ENCODE results near the gene GPR176. TPM values are rescaled to one million over a fixed set of nuclear protein-coding genes. Genes with fewer than 3 reads are reported as not detected.
"Not testable (repeated sequence)": the region's sequence is repeated elsewhere in the genome, so short reads cannot be mapped to it uniquely, and the experiment has no call there.

Gene GPR176
- total and polyA plus RNA-seq, 4 donors: 18.2 to 73.6 (median 31.1) TPM

DNA sequence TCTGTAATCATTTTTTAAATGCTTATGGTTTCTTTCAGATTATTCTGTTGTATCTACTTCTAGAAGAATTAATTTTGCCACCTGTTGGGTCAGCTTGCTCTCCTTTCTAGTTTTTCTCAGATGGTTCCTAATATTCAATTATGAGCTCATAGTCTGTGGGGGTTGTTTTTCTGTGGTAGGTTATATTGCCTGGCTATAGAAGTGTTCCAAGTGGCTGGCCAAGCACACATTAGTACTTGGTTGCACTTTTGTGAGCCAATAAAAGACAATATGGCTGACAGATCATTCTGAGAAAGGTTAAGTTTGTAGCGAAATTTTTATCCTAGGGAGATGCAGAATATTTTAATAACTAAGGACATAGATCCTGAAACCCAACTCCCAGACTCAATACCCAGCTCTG, 105.6 kb downstream of the GPR176 start:
- Histone ChIP-seq H3K27me3 (ENCODE audit: control insufficient read depth in 1 of 2, insufficient read depth in 2 of 2, low read length in 1 of 2) (no peaks in the 10 kb centered on the region), H3K27ac (ENCODE audit: low read depth in 1 of 2, low read length in 2 of 2) (no peak overlapping the region), H3K9me3 (ENCODE audit: control insufficient read depth, low read length) (no peaks in the 10 kb centered on the region), H3K4me1 (ENCODE audit: control insufficient read depth in 1 of 2, insufficient read depth in 2 of 2, low read length in 2 of 2) (no peaks in the 10 kb centered on the region), H3K4me3 (ENCODE audit: low read length in 2 of 2) (no peak overlapping the region), H3K36me3 (ENCODE audit: control insufficient read depth in 1 of 2, insufficient read depth in 2 of 2, low read length in 1 of 2) (no peaks in the 10 kb centered on the region)
- no peak for DNase-seq
- intact Hi-C loops (cut with DNase I): no loop called here
- WGBS, 2 donors: 91 to 93% methylated on average over 1 of the region's 1 CpG
- ATAC-seq (ENCODE audit: low FRiP score): no peak

DNA sequence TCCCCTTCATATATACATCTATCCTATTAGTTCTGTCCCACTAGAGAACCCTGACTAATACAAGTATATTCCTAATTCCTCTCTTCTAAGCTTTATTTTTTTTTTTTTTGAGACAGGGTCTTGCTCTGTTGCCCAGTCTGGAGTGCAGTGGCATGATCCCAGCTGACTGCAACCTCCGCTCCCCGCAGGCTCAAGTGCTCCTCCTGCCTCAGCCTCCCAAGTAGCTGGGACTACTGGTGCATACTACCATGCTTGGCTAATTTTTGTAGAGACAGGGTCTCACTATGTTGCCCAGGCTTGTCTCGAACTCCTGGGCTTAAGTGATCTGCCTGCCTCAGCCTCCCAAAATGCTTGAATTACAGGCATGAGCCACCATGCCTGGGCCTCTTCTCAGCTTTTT, 107.4 kb downstream of the GPR176 start:
- intact Hi-C loops (cut with DNase I); H3K4me1 ChIP-seq (ENCODE audit: control insufficient read depth in 1 of 2, insufficient read depth in 2 of 2, low read length in 2 of 2); H3K4me3 ChIP-seq (ENCODE audit: low read length in 2 of 2); H3K36me3 ChIP-seq (ENCODE audit: control insufficient read depth in 1 of 2, insufficient read depth in 2 of 2, low read length in 1 of 2); H3K9me3 ChIP-seq (ENCODE audit: control insufficient read depth, low read length); DNase-seq; H3K27me3 ChIP-seq (ENCODE audit: control insufficient read depth in 1 of 2, insufficient read depth in 2 of 2, low read length in 1 of 2); H3K27ac ChIP-seq (ENCODE audit: low read depth in 1 of 2, low read length in 2 of 2); ATAC-seq (ENCODE audit: low FRiP score): not testable (repeated sequence)
- WGBS, 2 donors: 97 to 99% methylated on average over 3 of the region's 3 CpGs

DNA sequence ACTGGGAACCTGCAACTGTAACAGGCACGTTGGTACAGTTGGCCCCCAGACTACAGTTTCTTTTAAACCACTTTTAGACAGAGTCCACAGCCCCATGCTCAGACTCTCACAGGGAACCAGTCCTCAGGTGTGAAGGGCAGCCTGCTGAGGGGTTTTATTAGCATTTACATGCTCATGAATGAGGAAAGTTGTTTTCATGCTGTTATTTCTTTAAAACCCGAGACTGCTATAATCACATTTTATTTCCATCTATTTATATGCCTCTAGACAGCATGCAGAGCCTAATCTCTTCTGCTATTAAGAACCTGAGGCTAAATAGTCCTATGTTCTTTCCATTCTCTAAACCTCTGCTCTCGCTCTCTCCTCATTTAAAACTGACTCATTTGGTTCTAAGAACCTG, 111.2 kb downstream of the GPR176 start:
- no peak overlapping the region for H3K4me3 ChIP-seq (ENCODE audit: low read length in 2 of 2)
- peaks cover 4 to 5% of the 10 kb centered on the region in 2 donors for H3K36me3 ChIP-seq (ENCODE audit: control insufficient read depth in 1 of 2, insufficient read depth in 2 of 2, low read length in 1 of 2)
- no peaks in the 10 kb centered on the region for H3K9me3 ChIP-seq (ENCODE audit: control insufficient read depth, low read length)
- 67 to 71% methylated on average over 3 of the region's 3 CpGs for WGBS, 2 donors
- DNase-seq: no peak
- H3K27me3 ChIP-seq (ENCODE audit: control insufficient read depth in 1 of 2, insufficient read depth in 2 of 2, low read length in 1 of 2): no peaks in the 10 kb centered on the region
- H3K27ac ChIP-seq (ENCODE audit: low read depth in 1 of 2, low read length in 2 of 2): no peak overlapping the region
- intact Hi-C loops (cut with DNase I): no loop called here
- H3K4me1 ChIP-seq (ENCODE audit: control insufficient read depth in 1 of 2, insufficient read depth in 2 of 2, low read length in 2 of 2): no peaks in the 10 kb centered on the region
- no peak for ATAC-seq (ENCODE audit: low FRiP score)

DNA sequence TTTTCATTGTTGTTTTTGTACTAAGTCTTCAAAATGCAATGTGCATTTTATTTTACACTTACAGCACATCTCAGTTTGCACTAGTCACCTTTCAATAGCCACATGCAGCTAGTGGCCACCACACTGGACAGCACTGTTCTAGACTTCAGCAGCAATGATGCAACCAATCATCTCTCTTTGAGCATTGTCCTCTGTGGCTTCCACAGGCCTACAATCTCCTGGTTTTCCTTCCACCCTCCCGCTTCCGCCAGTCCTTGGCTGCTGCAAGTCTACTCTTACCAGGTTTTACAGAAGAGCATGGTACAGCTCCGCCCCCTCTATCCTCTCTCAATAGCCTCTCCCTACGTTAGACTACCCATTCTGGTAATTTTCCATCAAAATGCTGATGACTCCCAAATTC, 112.3 kb downstream of the GPR176 start:
- intact Hi-C loops (cut with DNase I): no loop called here
- H3K4me3 ChIP-seq (ENCODE audit: low read length in 2 of 2): no peak overlapping the region
- H3K27me3 ChIP-seq (ENCODE audit: control insufficient read depth in 1 of 2, insufficient read depth in 2 of 2, low read length in 1 of 2): no peaks in the 10 kb centered on the region
- 94 to 95% methylated on average over 4 of the region's 4 CpGs for WGBS, 2 donors
- DNase-seq (no peak), ATAC-seq (ENCODE audit: low FRiP score) (no peak)
- H3K36me3 ChIP-seq (ENCODE audit: control insufficient read depth in 1 of 2, insufficient read depth in 2 of 2, low read length in 1 of 2): peaks cover 4 to 5% of the 10 kb centered on the region in 2 donors
- no peak overlapping the region for H3K27ac ChIP-seq (ENCODE audit: low read depth in 1 of 2, low read length in 2 of 2)
- H3K4me1 ChIP-seq (ENCODE audit: control insufficient read depth in 1 of 2, insufficient read depth in 2 of 2, low read length in 2 of 2): no peaks in the 10 kb centered on the region
- no peaks in the 10 kb centered on the region for H3K9me3 ChIP-seq (ENCODE audit: control insufficient read depth, low read length)

DNA sequence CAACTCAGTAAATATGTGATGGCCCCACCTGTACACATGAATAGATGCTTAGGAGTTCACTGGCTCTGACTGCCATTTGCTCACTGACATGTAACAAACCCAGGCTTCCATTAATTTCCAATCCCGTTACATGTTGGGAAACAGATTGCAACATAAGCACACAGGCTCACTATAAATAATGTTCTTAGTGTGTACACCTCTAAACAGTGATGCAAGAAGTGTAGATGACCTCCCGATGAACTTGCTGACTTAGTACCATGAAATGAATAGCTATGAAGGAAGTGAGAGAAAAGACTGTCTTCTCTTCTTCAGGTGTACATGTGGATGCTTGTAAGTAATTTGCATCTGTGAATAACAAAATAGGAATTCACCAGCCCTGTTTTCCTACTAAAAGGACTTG, 116.0 kb downstream of the GPR176 start:
- intact Hi-C loops (cut with DNase I): no loop called here
- no peak overlapping the region for H3K27ac ChIP-seq (ENCODE audit: low read depth in 1 of 2, low read length in 2 of 2)
- no peak for DNase-seq
- ATAC-seq (ENCODE audit: low FRiP score): no peak
- H3K36me3 ChIP-seq (ENCODE audit: control insufficient read depth in 1 of 2, insufficient read depth in 2 of 2, low read length in 1 of 2): peaks cover 5 to 8% of the 10 kb centered on the region in 2 donors
- 91 to 95% methylated on average over 2 of the region's 2 CpGs for whole genome bisulfite sequencing, 2 donors
- no peaks in the 10 kb centered on the region for H3K4me1 ChIP-seq (ENCODE audit: control insufficient read depth in 1 of 2, insufficient read depth in 2 of 2, low read length in 2 of 2)
- no peaks in the 10 kb centered on the region for H3K9me3 ChIP-seq (ENCODE audit: control insufficient read depth, low read length)
- no peak overlapping the region for H3K4me3 ChIP-seq (ENCODE audit: low read length in 2 of 2)
- H3K27me3 ChIP-seq (ENCODE audit: control insufficient read depth in 1 of 2, insufficient read depth in 2 of 2, low read length in 1 of 2): no peaks in the 10 kb centered on the region

DNA sequence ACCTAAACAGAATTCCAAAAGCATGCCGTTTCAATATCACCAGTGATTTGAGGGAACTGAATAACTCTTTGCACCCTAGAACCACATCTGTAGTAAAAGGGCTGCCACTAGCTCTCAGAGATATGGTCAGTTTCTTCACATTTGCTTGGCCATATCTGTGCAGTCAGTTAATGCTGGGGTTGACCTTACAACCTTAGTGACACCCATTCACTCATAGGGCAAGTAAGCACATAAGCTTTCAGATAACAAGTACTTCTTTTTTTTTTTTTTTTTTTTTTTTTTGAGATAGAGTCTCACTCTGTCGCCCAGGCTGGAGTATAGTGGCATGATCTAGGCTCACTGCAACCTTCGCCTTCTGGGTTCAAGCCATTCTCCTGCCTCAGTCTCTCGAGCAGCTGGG, 117.0 kb downstream of the GPR176 start:
- no peak overlapping the region for H3K27ac ChIP-seq (ENCODE audit: low read depth in 1 of 2, low read length in 2 of 2)
- whole genome bisulfite sequencing, 2 donors: 94 to 95% methylated on average over 4 of the region's 4 CpGs
- intact Hi-C loops (cut with DNase I): no loop called here
- no peaks in the 10 kb centered on the region for H3K9me3 ChIP-seq (ENCODE audit: control insufficient read depth, low read length)
- H3K36me3 ChIP-seq (ENCODE audit: control insufficient read depth in 1 of 2, insufficient read depth in 2 of 2, low read length in 1 of 2): peaks cover 5 to 10% of the 10 kb centered on the region in 2 donors
- no peaks in the 10 kb centered on the region for H3K27me3 ChIP-seq (ENCODE audit: control insufficient read depth in 1 of 2, insufficient read depth in 2 of 2, low read length in 1 of 2)
- H3K4me3 ChIP-seq (ENCODE audit: low read length in 2 of 2): no peak overlapping the region
- ATAC-seq (ENCODE audit: low FRiP score): no peak
- H3K4me1 ChIP-seq (ENCODE audit: control insufficient read depth in 1 of 2, insufficient read depth in 2 of 2, low read length in 2 of 2): no peaks in the 10 kb centered on the region
- DNase-seq: no peak

- ATAC-seq (ENCODE audit: low FRiP score): no peak
- Histone ChIP-seq H3K9me3 (ENCODE audit: control insufficient read depth, low read length) (no peaks in the 10 kb centered on the region), H3K36me3 (ENCODE audit: control insufficient read depth in 1 of 2, insufficient read depth in 2 of 2, low read length in 1 of 2) (peaks cover 5 to 11% of the 10 kb centered on the region in 2 donors), H3K4me1 (ENCODE audit: control insufficient read depth in 1 of 2, insufficient read depth in 2 of 2, low read length in 2 of 2) (no peaks in the 10 kb centered on the region), H3K27ac (ENCODE audit: low read depth in 1 of 2, low read length in 2 of 2) (no peak overlapping the region), H3K4me3 (ENCODE audit: low read length in 2 of 2) (no peak overlapping the region), H3K27me3 (ENCODE audit: control insufficient read depth in 1 of 2, insufficient read depth in 2 of 2, low read length in 1 of 2) (no peaks in the 10 kb centered on the region)
- intact Hi-C loops (cut with DNase I): no loop called here
- DNase-seq: no peak
- WGBS, 2 donors: 83 to 85% methylated on average over 19 of the region's 19 CpGs
These were observed 118.3 kb downstream of the GPR176 start for GRCh38 chr15:39801641-39802309.

DNA sequence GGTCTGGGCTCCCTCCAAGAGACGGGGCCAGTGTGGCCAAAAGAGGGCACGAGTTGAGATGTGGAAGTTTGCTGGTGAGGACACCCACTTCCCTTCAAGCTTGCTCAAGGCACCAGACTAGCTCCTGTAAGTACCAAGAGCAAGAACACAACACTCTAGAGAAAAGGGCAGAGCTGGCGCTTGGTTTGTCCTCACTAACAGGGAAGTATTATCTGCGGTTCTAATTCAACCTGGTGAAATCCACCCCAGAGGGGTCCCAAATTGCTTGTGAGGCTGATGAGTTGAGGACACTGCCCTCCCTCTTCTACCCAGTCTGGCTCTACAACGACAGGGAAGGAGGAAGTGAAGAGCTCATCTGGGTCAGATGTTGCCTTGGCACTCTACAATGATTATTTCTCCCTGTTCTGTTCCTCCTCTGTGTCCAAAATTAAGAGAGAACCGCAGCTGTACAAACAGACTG, 120.5 kb downstream of the GPR176 start:
- intact Hi-C loops (cut with DNase I): no loop called here
- H3K27ac ChIP-seq (ENCODE audit: low read depth in 1 of 2, low read length in 2 of 2): no peak overlapping the region
- no peak for DNase-seq
- no peaks in the 10 kb centered on the region for H3K27me3 ChIP-seq (ENCODE audit: control insufficient read depth in 1 of 2, insufficient read depth in 2 of 2, low read length in 1 of 2)
- H3K9me3 ChIP-seq (ENCODE audit: control insufficient read depth, low read length): no peaks in the 10 kb centered on the region
- H3K4me1 ChIP-seq (ENCODE audit: control insufficient read depth in 1 of 2, insufficient read depth in 2 of 2, low read length in 2 of 2): no peaks in the 10 kb centered on the region
- WGBS, 2 donors: 83 to 84% methylated on average over 6 of the region's 6 CpGs
- peak; percentile 40 for ATAC-seq (ENCODE audit: low FRiP score)
- peaks cover 2 to 7% of the 10 kb centered on the region in 2 donors for H3K36me3 ChIP-seq (ENCODE audit: control insufficient read depth in 1 of 2, insufficient read depth in 2 of 2, low read length in 1 of 2)
- no peak overlapping the region for H3K4me3 ChIP-seq (ENCODE audit: low read length in 2 of 2)

DNA sequence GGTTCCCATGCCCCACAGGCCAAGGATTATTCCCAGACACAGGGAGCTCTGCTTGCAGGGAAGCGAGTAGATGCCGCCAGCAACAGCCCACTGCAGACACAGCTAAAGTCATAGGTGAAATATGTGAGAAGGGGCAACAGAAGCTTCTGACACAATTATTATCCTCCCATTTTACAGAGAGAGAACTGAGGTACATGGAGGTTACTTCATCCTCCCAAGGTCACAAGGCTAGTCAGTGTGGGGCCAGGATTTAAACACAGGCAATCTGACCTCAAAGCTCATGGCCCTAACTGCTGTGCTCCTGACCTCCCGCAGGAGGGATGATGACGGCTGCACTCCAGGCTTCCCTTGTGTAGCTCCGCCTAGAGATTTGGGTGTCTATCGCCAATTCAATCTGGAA, 121.7 kb downstream of the GPR176 start:
- DNase-seq (no peak), ATAC-seq (ENCODE audit: low FRiP score) (no peak)
- H3K27ac ChIP-seq (ENCODE audit: low read depth in 1 of 2, low read length in 2 of 2): no peak overlapping the region
- WGBS, 2 donors: 88 to 92% methylated on average over 6 of the region's 6 CpGs
- no peak overlapping the region for H3K4me3 ChIP-seq (ENCODE audit: low read length in 2 of 2)
- H3K27me3 ChIP-seq (ENCODE audit: control insufficient read depth in 1 of 2, insufficient read depth in 2 of 2, low read length in 1 of 2): no peaks in the 10 kb centered on the region
- H3K9me3 ChIP-seq (ENCODE audit: control insufficient read depth, low read length): no peaks in the 10 kb centered on the region
- H3K36me3 ChIP-seq (ENCODE audit: control insufficient read depth in 1 of 2, insufficient read depth in 2 of 2, low read length in 1 of 2): peaks cover 0 to 7% of the 10 kb centered on the region in 2 donors
- intact Hi-C loops (cut with DNase I): no loop called here
- H3K4me1 ChIP-seq (ENCODE audit: control insufficient read depth in 1 of 2, insufficient read depth in 2 of 2, low read length in 2 of 2): no peaks in the 10 kb centered on the region

Data from aorta (tissue), 5 donors.